Cardiac muscle cell (in vitro differentiated cells and primary cell): Measurements from ENCODE around the gene NAV2. TPM values are rescaled to one million over a fixed set of nuclear protein-coding genes. Genes with fewer than 3 reads are reported as not detected.

ENCODE experiments used
- DNase-seq, 2 donors: peaks; one replicate each; pipeline versions ENCODE4 v3.0.0 to v3.0.0-alpha.2; 2010 to 2017; ENCODE audit warnings: low read depth in 1 of 2, low spot score in 1 of 2
- H3K27ac ChIP-seq: fragments of 200-600 bp; sonication (generic); 2 replicates; pipeline ENCODE4 v1.5.1; 2016
- H3K27me3 ChIP-seq: fragments of 200-600 bp; sonication (generic); 2 replicates; pipeline ENCODE4 v1.6.0; 2016; ENCODE audit warnings: control low read depth
- H3K36me3 ChIP-seq: fragments of 200-600 bp; sonication (generic); 2 replicates; pipeline ENCODE4 v1.5.1; 2016; ENCODE audit warnings: control low read depth
- H3K4me1 ChIP-seq: fragments of 200-600 bp; sonication (generic); 2 replicates; pipeline ENCODE4 v1.8.1; 2017; ENCODE audit warnings: low read depth, mild to moderate bottlenecking, mixed run types
- H3K4me3 ChIP-seq: fragments of 200-600 bp; sonication (generic); 2 replicates; pipeline ENCODE4 v1.5.1; 2016; ENCODE audit warnings: mild to moderate bottlenecking
- H3K9me3 ChIP-seq: fragments of 200-600 bp; sonication (generic); 2 replicates; pipeline ENCODE4 v1.5.1; 2017; ENCODE audit warnings: low read depth, mild to moderate bottlenecking, control low read depth
- polyA plus RNA-seq: library from polyadenylated mRNA; unstranded; fragments of >200 nt; fragmentation: Nextera tagmentation; extraction: Ambion mirVana; gene quantifications from 2 replicates; pipeline ENCODE4 v1.2.1, GENCODE V29; 2016
- total RNA-seq: library from RNA; depleted of rRNA; stranded (reverse); fragments of >200 nt; gene quantifications from 2 replicates; pipeline ENCODE4 v1.2.3, GENCODE V29; 2016
- TF ChIP-seq, protein P1 (sequence below): IDR thresholded peaks from 2 replicates; pipeline ENCODE4 v1.5.1; 2012; ENCODE audit warnings: low read depth, mild to moderate bottlenecking, low read length

NAV2 gene
- total and polyA plus RNA-seq, 2 experiments from 2014 or later, result 113 to 164 TPM

DNA sequence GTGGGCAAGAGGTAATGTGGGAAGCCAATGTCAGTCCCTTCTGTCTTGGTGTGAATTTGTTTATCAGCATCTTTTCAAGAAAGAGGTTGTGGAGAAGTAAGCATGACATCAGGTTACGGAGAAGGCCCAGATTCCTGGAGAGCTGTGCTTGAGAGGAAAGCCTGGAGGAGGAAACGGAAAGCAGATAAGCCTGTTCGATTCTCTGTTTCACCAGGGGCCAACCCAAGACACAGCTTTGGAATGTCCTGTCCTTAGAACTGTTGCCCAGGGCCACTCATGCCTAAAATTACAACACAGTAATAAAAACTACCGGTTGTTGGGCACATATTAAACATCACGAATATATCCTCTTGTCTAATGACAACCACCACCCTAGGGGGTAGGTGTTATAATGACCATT, 148.5 kb downstream of the NAV2 start:
- Histone ChIP-seq H3K9me3 (no peaks in the 10 kb centered on the region), H3K36me3 (no peaks in the 10 kb centered on the region), H3K27me3 (no peaks in the 10 kb centered on the region), H3K4me3 (no peak overlapping the region), H3K27ac (no peak overlapping the region), H3K4me1 (no peaks in the 10 kb centered on the region)
- TF ChIP-seq, protein P1, sequence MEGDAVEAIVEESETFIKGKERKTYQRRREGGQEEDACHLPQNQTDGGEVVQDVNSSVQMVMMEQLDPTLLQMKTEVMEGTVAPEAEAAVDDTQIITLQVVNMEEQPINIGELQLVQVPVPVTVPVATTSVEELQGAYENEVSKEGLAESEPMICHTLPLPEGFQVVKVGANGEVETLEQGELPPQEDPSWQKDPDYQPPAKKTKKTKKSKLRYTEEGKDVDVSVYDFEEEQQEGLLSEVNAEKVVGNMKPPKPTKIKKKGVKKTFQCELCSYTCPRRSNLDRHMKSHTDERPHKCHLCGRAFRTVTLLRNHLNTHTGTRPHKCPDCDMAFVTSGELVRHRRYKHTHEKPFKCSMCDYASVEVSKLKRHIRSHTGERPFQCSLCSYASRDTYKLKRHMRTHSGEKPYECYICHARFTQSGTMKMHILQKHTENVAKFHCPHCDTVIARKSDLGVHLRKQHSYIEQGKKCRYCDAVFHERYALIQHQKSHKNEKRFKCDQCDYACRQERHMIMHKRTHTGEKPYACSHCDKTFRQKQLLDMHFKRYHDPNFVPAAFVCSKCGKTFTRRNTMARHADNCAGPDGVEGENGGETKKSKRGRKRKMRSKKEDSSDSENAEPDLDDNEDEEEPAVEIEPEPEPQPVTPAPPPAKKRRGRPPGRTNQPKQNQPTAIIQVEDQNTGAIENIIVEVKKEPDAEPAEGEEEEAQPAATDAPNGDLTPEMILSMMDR, result no peak
- DNase-seq, result peak in 1 of 2 donors; percentile 75

DNA sequence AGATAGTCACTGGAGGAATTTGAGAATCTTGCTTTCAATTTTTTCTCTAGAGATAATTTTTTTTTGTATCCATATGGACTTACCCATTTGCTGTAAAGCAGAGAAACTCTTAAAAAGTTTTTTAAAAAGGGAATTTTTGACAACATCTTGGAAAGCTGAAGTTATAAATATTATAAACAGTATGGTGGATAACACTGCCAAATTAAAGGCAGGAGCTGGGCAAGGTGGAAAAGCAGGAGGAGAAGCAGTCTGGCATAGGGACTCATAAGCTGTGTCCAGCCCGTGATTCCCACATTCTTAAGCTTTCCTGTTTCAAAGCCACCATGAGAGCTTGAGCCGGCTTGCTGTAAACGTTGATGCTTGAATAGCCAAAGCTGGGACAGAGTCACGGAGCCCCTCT, 149.5 kb downstream of the NAV2 start:
- no peaks in the 10 kb centered on the region for H3K4me1 ChIP-seq
- no peak overlapping the region for H3K27ac ChIP-seq
- no peaks in the 10 kb centered on the region for H3K36me3 ChIP-seq
- no peak overlapping the region for H3K4me3 ChIP-seq
- no peaks in the 10 kb centered on the region for H3K9me3 ChIP-seq
- DNase-seq, result no peak
- TF ChIP-seq, protein P1, result no peak
- H3K27me3 ChIP-seq, result no peaks in the 10 kb centered on the region

DNA sequence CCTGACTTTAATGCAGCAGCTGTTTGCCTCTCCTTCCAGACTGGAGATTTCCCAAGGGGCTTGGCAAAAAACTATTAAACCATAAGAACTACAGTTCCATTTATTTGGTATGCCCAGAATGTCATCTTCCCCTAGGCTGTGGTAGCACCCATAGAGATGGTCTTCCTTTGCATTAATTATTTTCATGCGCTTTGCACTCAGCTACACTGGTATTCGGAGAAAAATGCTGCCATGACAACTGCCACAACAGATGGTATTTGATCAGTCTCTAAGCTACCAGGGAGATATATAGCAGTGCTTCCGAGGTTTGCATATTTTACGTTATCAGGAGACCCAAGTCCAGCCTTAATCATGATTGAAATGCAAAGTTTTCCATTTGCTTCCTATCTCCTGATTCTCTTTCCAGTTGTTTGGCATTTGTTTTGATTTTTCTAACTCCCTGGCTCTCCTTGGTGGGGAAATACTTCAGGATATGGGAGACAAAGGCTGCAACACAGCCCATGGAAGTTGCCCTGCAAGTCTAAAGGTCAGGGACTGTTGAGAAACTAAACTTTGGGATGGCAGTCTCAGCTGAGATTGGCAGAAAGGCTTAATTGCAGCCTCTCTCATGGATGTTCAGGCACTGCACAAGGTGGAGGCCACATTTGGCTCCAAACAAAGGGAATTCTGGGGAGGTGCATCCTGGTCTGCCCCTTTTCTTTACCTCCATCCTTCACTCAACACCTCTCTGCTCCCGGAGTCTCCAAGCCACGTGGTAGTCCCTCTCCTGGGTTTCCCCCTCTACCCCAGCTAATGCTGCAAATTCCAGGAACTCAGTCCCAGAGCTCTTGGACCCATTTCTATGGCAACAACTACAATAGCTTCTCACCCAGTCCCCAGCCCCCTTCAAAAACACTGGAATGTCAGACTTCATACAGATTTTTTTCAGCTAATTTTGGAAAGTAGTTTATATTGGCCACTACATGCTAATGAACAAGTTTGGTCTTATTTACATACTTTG, 151.8 kb downstream of the NAV2 start:
- peak in 1 of 2 donors; percentile 42 for DNase-seq

DNA sequence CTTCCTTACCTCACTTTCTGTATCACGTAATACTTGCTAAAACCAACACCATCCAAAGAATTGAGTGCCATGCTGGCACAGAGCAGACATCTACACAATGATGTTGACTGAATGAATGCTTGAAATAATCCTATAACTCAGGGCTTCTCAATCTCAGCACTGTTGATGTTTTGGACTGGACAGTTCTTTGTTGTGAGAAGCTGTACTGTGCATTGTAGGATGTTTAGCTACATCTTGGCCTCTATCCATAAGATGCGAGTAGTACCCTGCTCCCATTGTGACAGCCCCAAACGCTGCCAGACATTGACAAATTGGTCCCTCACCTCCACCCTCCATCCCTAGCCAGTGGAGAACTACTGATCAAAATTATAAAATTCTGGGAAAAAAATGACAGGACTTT, 153.4 kb downstream of the NAV2 start:
- Histone ChIP-seq H3K9me3 (no peaks in the 10 kb centered on the region), H3K36me3 (no peaks in the 10 kb centered on the region), H3K27ac (no peak overlapping the region), H3K4me3 (no peak overlapping the region), H3K27me3 (no peaks in the 10 kb centered on the region), H3K4me1 (peaks cover 8% of the 10 kb centered on the region)
- no peak for DNase-seq
- TF ChIP-seq, protein P1, result no peak

More for the DNA sequence above, 151.8 kb downstream of the NAV2 start:
- H3K4me3 ChIP-seq, result no peak overlapping the region
- peaks cover 8% of the 10 kb centered on the region for H3K4me1 ChIP-seq
- no peaks in the 10 kb centered on the region for H3K27me3 ChIP-seq
- TF ChIP-seq, protein P1, result no peak
- H3K9me3 ChIP-seq, result no peaks in the 10 kb centered on the region
- H3K27ac ChIP-seq, result no peak overlapping the region
- H3K36me3 ChIP-seq, result no peaks in the 10 kb centered on the region

- H3K36me3 ChIP-seq, result no peaks in the 10 kb centered on the region
- no peak overlapping the region for H3K4me3 ChIP-seq
- H3K4me1 ChIP-seq, result peaks cover 8% of the 10 kb centered on the region
- no peak overlapping the region for H3K27ac ChIP-seq
- no peaks in the 10 kb centered on the region for H3K27me3 ChIP-seq
- no peak for DNase-seq
- TF ChIP-seq, protein P1, result no peak
- H3K9me3 ChIP-seq, result no peaks in the 10 kb centered on the region
Measured at GRCh38 chr11:19866521-19866920, 153.9 kb downstream of the NAV2 start.
